NCI-H2107 treated with DMSO at 0.1 percent for 48 hours (cell line): ENCODE measurements around the gene CYTH3.
"Not testable (repeated sequence)": the region's sequence is repeated elsewhere in the genome, so short reads cannot be mapped to it uniquely, and the experiment has no call there.

Experiments
- DNase-seq: peaks from one replicate; lab custom pipeline; 2025; ENCODE audit not compliant: unreplicated experiment; lab: John Stamatoyannopoulos, UW

The CYTH3 gene

DNA sequence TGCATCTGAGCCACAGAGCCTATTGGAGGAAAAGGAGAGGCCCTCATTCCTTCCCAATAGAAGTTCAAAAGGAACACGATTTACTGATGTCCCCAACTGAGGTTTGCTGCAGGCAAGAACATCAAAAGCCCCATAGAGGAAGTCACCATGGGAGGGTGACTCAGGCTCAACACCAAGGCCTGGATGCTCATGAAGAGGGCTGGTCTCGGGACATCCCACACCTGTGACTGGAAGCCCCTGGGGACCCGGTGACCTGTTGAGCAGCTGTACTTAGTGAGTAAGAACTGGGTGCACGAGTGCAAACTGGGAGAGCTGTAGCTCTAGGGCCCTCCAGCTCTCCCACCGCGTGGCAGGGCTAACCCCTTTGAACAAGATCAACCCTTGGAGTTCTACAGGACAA lies 38.0 kb downstream of the CYTH3 start:
- DNase-seq: no peak

DNA sequence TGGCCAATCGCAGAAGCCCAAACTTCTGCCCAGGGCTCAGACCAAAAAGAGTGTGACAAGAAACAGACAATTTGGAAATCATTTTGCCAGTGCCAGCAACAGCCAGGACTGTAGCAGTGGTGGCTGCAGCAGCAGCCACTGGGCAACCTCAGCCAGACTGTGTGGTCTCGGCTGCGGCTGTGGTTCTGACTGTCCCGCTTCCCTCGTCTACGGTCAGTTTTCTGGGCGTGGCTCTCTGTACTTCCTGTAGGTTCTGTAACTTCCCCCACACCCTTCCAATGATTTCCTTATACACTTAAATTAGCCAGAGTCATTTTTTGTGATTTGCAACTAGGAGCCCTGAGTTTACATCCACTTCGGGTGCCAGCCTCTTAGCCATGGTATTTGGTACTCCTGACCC lies 39.9 kb downstream of the CYTH3 start:
- no peak for DNase-seq

DNA sequence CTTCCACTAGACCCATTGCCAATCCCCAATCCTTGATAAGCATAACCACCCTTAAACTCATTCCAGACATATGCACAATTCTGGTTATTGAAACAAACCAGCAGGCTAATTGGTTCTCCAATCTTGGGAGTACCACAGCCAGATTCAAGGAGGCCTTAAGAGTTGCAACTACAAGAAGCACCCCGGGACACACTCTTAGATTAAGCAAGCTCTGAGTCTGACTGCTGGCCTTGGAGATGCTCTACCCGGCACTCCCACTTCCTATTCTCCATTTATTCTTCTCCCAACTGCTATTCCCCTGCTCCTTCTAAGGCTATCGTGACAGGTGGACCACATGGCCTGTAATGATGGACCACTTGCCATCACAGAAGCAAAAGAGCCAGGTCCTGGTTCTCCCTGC lies 40.3 kb downstream of the CYTH3 start:
- DNase-seq: no peak

DNA sequence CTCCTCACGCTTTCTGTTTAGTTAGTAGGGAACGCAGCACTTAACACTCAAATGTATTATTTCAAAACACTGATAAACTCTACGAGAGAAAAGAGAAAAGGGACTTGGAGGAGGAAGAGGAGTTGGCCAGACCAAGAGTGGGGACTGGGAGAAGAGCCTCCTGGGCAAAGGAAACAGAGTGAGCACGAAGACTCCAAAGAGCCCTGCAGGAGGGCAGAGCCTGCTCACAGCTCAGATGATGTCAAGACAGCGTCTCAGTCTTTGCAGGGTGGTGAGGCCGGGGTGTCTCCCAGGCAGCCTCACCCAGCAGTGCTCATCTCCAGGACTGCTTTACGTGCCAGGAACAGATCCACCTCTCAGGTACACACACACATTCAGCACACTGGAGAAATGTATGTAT lies 41.2 kb downstream of the CYTH3 start:
- no peak for DNase-seq

GRCh38 chr7:6229284-6229683 lies 43.1 kb downstream of the CYTH3 start:
- DNase-seq: not testable (repeated sequence)

GRCh38 chr7:6228361-6229229 lies 43.8 kb downstream of the CYTH3 start:
- DNase-seq: no peak

DNA sequence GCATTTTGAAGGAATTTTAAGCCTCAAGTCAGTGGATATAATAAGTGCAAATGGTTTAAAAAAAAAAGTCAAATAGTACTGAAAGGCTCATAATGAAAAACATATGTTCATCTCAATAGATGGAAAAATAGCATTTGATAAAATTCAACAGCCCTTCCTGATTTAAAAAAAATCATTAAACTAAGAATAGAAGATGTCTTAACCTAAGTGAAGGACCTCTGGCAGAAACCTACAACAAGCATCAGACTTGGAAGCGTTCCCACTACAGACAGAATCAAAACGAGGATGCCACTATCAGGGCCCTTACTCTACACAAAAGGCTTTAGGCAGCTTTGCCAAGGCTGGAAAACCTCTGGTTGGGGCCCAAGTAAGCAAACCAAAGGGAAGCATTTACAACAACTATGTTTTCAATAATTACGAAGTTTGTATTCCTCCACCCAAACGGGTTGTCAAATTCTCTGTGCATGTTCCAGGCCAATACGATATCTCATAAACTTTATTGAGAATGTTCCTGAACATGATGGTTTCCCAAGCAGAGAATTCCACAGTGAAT lies 45.1 kb downstream of the CYTH3 start:
- no peak for DNase-seq

DNA sequence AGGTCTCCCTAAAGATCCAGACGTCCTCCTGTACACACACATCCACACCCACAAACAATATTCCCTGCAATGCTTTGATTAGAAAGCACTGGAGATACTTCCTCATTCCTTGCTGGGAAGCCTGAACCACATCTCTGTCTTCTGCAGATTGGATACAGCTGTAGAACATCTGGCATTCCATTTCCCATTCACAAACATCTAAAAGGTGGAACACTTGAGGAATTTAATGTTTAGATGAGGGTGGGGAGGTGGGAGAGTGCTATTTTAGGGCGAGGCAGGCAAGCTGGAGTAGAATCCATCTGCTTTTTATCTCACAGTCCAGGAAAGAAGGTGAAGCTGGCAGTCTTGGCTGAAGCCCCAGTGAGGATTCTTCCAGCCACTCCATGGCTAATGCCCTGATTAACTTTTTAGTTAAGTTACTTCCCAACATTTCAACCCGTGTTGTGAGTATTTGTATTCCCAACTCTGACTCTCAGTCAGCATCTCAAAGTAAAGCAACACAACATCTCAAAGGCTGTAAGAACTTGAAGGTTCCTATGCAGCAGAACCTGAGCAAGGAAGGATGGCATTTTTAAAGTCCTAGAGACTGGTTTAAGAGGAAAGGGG lies 46.1 kb downstream of the CYTH3 start:
- no peak for DNase-seq

GRCh38 chr7:6223411-6223810 lies 49.0 kb downstream of the CYTH3 start:
- not testable (repeated sequence) for DNase-seq

DNA sequence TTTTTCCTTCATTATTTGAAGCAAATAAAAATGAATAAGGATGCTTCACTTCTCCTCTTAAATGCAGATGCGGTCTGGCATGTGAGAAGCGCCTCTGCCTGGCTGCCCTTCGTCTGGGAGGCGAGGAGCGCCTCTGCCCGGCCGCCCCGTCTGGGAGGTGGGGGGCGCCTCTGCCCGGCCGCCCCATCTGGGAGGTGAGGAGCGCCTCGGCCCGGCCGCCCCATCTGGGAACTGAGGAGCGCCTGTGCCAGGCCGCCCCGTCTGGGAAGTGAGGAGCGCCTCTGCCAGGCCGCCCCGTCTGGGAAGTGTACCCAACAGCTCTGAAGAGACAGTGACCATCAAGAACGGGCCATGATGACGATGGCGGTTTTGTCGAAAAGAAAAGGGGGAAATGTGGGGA lies 49.4 kb downstream of the CYTH3 start:
- DNase-seq: not testable (repeated sequence)

DNA sequence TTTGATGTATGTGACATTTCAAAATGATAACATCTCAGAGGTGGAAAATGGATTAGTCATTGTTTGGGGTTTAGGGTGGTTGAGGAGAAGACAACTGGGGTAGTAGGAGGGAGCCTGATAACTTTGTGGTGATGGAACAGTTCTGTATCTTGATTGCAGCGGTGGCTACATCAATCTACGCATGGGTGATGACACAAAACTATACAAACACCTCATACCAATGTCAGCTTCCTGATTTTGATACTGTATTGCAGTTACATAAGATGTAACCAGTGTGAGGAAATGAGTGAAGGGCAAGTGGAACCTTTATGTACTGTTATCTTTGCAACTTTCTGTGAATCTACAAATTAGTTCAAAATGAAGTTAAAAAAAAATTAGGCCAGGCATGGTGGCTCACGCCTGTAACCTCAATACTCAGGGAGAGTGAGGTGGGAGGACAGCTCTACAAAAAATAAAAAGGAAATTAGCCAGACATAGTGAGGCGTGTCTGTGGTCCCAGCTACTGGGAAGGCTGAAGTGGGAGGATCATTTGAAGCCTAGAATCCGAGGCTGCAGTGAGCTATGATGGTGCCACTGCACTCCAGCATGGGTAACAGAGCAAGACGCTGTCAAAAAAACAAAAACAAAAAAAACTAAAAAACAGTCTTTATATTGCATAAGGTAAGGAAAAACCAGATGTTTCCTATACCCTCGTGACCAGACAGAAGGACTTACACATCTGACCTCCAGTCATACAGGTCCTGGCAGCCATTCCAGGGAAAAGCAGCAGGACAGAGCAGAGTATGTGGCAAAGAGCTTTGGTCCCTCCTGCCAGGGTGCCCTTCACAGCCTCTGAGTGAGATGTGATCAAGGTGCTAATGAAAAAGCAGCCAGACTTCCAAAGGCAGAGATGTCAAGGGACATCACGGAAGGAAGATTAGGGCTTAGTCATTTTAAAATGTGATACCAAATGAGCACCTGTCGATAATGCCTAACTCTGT lies 50.8 kb downstream of the CYTH3 start:
- DNase-seq: no peak

DNA sequence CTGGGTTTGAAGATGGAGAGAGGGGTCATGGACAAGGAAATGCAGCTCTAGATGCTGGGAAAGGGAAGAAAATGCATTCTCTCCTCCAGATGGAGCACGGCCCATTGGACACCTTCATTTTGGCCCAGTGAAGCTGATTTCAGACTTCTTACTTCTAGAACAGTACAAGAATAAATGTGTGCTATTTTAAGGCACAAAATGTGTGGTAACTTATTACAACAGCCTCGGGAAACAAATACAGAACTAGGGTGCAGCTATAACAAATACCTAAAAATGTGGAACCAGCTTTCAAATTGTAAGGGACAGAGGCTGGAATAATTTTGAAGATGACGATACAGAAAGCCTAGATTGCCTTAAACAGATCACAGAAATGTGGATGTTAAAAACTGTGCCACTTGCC lies 54.1 kb downstream of the CYTH3 start:
- DNase-seq: no peak

GRCh38 chr7:6212008-6212407 lies 60.4 kb downstream of the CYTH3 start:
- no peak for DNase-seq

- no peak for DNase-seq
These were observed 61.6 kb downstream of the CYTH3 start for GRCh38 chr7:6210621-6211372.

DNA sequence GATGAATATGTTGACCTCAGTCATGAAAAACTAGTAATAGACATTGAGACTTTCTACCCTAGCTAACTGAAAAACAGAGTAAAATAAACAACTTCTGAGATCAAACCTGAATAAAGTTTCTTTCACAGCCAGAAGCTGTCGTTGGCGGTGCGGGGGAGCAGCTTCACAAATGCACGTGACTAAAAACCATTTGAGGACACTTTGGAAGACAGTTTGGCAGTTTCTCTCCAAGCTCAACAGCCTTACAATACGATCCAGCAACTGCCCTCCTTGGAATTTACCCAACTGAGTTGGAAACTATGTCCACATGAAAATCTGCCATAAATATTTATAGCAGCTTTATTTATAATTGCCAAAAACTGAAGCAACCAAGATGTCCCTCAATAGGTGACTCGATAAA lies 63.1 kb downstream of the CYTH3 start:
- DNase-seq: no peak

DNA sequence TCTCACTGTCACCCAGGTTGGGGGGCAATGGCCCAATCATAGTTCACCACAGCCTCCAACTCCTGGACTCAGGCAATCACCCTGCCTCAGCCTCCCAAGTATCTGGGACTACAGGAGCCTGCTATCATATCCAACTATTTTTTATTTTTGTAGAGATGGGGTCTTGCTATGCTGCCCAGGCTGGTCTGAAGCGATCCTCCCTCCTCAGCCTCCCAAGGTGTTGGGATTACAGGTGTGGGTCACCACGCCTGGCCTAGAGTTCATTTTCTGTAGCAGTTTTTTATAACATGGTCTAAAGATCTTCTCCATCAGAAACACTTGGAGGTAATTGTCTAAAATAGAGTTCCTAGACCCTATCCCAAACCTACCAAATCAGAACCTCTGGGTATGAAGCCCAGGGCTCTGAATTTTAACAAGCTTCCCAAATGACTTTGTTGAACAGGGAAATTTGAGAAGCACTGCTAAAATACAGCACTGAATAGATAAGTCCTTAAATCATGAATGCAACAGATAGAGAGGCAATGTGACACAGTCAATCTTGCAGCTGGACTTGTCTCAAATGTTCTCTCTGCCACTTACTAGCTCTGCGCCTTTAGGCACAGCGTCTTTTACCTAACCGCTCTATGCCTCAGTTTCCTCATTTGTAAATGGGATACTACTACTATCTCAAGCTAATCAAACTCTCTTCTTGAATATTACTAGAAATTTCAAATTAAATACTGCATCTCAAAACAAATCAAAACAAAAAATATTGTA lies 63.7 kb downstream of the CYTH3 start:
- DNase-seq: no peak

GRCh38 chr7:6205971-6206660 lies 66.3 kb downstream of the CYTH3 start:
- no peak for DNase-seq

DNA sequence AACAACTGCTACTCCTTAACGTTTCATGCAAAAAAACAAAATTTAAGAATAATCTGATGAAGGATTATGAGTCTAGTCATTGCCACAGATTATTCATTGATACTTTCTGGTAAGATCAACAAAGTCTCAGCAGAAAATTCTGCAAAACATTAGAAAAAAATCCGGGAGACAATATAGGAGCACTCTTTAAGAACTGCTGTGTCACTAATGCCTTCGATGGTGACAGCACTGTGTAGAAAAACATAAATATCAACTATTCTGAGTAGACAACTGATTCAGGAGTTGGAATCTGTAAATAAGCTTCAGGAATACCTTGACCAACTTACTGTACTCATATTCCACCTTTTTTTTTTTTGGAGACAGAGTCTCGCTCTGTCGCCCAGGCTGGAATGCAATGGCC lies 69.0 kb downstream of the CYTH3 start:
- no peak for DNase-seq

DNA sequence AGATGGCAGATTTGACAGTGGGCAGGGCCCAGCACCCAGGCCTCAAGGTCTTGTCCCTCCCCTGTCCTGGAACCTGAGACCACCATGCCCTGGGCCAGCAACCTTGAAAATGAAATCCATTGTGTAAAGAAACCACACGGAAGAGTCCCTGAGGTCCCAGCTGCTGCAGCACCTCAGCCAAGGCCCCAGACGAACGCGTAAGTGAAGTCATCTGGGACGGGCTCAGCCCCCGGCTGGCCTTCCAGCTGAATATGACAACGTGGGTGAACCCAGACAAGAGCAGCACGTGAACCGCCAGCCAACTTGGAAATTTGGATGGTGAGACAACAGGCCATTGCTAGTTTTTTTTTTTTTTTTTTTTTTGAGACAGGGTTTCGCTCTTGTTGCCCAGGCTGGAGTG lies 70.3 kb downstream of the CYTH3 start:
- no peak for DNase-seq
